Naive thymus-derived CD8-positive, alpha-beta T cell (primary cell): ENCODE data around the gene ARHGAP42. TPM values are rescaled to one million over a fixed set of nuclear protein-coding genes. Genes with fewer than 3 reads are reported as not detected.

ENCODE experiments used
- ATAC-seq, 2 donors: fragments of 150-1000 bp; cut with Tn5 transposase in 1 of 2; sonication (Bioruptor Pico), chemical (Tn5 transposase) in 1 of 2; 1 replicate in 1 of 2; 2 replicates in 1 of 2; pipeline ENCODE4 v1.10.0; 2021; ENCODE audit warnings: mild to moderate bottlenecking in 2 of 2, moderate library complexity in 2 of 2
- POLR2A ChIA-PET: fragments of 350-600 bp; sonication (Branson Sonifier 250); formaldehyde crosslinking; loops from one replicate; lab custom pipeline; 2021; ENCODE audit warnings: antibody characterized with exemption; lab: Charles Lee
- DNase-seq, 10 donors: peaks; one replicate each; pipeline versions ENCODE4 v3.0.0 to v3.0.0-alpha.2; 2020 to 2022
- H3K27ac Mint-ChIP-seq, 10 donors: one replicate each; pipeline ENCODE4 v1.8.0; 2020 to 2022; ENCODE audit warnings: mild to moderate bottlenecking in 10 of 10, mixed read lengths in 10 of 10, moderate library complexity in 4 of 10, inconsistent platforms in 1 of 10
- H3K27me3 Mint-ChIP-seq, 5 donors: one replicate each; pipeline ENCODE4 v1.8.0; 2021 to 2022; ENCODE audit warnings: mixed read lengths in 5 of 5
- H3K36me3 Mint-ChIP-seq, 3 donors: one replicate each; pipeline ENCODE4 v1.8.0; 2020 to 2022; ENCODE audit warnings: mixed read lengths in 3 of 3, mild to moderate bottlenecking in 2 of 3, inconsistent platforms in 1 of 3
- H3K4me1 Mint-ChIP-seq, 4 donors: one replicate each; pipeline ENCODE4 v1.8.0; 2021 to 2022; ENCODE audit warnings: mixed read lengths in 4 of 4
- H3K4me3 Mint-ChIP-seq, 10 donors: one replicate each; pipeline ENCODE4 v1.8.0; 2020 to 2022; ENCODE audit warnings: mild to moderate bottlenecking in 10 of 10, mixed read lengths in 10 of 10, moderate library complexity in 6 of 10, inconsistent platforms in 1 of 10
- H3K9me3 Mint-ChIP-seq, 9 donors: one replicate each; pipeline ENCODE4 v1.8.0; 2020 to 2022; ENCODE audit warnings: mixed read lengths in 9 of 9, mild to moderate bottlenecking in 3 of 9, inconsistent platforms in 1 of 9, moderate library complexity in 1 of 9
- polyA plus RNA-seq, 3 donors: library from polyadenylated mRNA; unstranded; fragments of 300-500 nt; fragmentation: Illumina TruSeq; gene quantifications; one replicate each; pipeline ENCODE4 v1.2.3, GENCODE V29; 2021
- total RNA-seq, 8 experiments: library from RNA in 2 of 8; stranded (reverse) in 2 of 8; gene quantifications; one replicate each; pipeline ENCODE4 v1.2.3 and lab custom pipeline; 2021 to 2026

The ARHGAP42 gene
- total and polyA plus RNA-seq, 5 experiments from 2014 or later, result 0.38 to 0.93 (median 0.83) TPM; not detected in 2

DNA sequence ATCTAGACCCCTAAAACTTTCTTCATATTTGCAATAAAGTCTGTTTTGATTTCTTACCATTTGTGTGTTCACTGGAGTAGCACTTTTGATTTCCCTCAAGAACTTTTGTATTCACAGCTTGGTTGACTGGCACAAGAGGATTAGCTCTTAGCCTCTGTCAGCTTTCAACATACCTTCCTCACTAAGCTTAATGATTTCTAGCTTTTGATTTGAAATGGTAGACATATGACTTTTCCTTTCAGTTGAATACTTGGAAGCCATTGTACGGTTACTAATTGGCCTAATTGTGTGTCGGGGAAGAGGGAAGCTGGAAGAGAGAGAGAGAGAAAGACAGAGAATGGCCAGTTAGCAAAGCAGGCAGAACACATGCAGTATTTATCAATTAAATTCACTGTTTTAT lies 180.5 kb downstream of the ARHGAP42 start:
- no peak overlapping the region for H3K4me3 Mint-ChIP-seq
- POLR2A ChIA-PET, result no interaction called here
- H3K36me3 Mint-ChIP-seq, result no peaks in the 10 kb centered on the region
- H3K27me3 Mint-ChIP-seq, result no peaks in the 10 kb centered on the region
- no peak for ATAC-seq
- peaks cover 0 to 7% (median 0%) of the 10 kb centered on the region in 4 donors for H3K4me1 Mint-ChIP-seq
- peaks cover 0 to 10% (median 0%) of the 10 kb centered on the region in 9 donors for H3K9me3 Mint-ChIP-seq
- DNase-seq, result no peak
- no peak overlapping the region for H3K27ac Mint-ChIP-seq

DNA sequence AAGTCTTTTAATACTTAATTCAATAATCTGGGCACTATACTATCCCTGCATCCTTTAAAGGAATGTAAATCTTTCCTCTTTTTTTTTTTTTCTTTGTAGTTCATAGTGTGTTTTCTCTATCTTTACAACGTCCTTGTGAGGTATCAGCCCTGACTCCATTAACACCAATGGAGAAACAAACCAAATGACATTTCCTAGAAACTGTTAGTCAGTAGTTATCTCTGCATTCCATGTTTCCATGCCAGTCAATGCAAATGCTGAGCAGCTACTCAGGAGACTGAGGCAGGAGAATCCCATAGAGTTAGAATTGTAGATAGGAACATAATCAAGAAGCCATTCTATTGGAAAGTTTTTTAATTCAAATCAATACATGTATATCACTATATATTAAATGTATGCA lies 182.2 kb downstream of the ARHGAP42 start:
- POLR2A ChIA-PET, result no interaction called here
- Mint-ChIP-seq H3K36me3 (no peaks in the 10 kb centered on the region), H3K9me3 (peaks cover 0 to 10% (median 0%) of the 10 kb centered on the region in 9 donors), H3K27me3 (no peaks in the 10 kb centered on the region), H3K4me1 (peaks cover 0 to 7% (median 0%) of the 10 kb centered on the region in 4 donors), H3K27ac (no peak overlapping the region), H3K4me3 (no peak overlapping the region)
- no peak for DNase-seq
- ATAC-seq, result no peak

DNA sequence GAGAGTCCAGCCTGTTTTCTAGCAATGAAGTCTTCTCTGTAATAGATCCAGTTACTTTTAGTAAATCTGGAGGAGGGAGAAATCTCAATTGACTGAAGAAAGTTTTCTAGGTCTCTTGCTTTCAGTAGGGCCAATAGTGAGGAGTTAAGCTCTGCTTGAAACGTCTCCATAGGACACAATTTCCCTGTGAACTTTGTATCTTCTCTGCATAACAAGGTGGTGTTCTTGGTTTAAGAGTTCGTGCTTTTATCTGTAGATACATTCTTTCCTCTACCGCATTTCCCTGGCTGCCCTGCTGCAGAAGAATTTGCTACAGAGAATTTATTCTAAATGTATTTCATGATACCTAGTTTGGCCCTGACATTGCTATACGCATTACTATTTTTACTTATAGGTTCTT lies 183.1 kb downstream of the ARHGAP42 start:
- DNase-seq, result no peak
- no peak overlapping the region for H3K4me3 Mint-ChIP-seq
- peaks cover 0 to 10% (median 0%) of the 10 kb centered on the region in 9 donors for H3K9me3 Mint-ChIP-seq
- peaks cover 0 to 7% (median 0%) of the 10 kb centered on the region in 4 donors for H3K4me1 Mint-ChIP-seq
- no peaks in the 10 kb centered on the region for H3K36me3 Mint-ChIP-seq
- no peak overlapping the region for H3K27ac Mint-ChIP-seq
- POLR2A ChIA-PET, result no interaction called here
- ATAC-seq, result no peak
- no peaks in the 10 kb centered on the region for H3K27me3 Mint-ChIP-seq

DNA sequence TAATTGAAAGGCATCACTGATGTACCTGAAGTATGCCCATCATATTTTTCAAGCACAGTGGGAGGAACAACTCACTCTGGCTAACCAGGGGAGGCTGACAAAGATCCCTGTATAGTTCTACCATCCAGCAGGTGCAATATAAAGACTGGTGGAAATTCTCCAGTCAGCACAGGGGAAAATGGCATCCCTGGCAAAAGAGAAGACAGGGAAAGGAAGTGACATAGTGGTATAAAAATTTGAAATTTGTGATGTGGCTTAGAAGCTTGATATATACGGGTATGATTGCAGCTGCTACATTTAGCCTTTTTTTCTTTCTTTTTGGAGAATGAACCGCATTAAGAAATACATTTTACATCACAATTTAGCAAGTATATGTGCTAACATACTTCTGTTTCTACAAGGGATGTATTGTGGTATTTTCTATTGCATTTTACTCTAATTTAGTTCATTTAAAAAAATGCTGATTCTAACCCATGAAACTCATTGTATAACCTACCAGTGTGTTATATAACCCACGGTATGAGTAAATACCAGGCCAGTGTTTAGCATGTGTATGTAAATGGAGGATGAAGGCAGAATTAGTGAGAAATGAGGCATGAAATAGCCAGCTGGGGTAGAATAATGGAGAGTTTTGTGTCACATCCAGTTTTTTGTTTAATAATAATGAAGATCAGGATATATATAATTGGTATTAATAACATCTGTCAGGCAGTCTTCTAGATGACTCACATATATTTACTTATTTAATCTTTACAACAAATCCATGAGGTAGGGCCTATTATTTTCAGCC lies 186.1 kb downstream of the ARHGAP42 start:
- Mint-ChIP-seq H3K36me3 (no peaks in the 10 kb centered on the region), H3K4me3 (no peak overlapping the region), H3K27ac (no peak overlapping the region), H3K4me1 (no peaks in the 10 kb centered on the region), H3K9me3 (peaks cover 0 to 2% (median 0%) of the 10 kb centered on the region in 9 donors), H3K27me3 (no peaks in the 10 kb centered on the region)
- DNase-seq (no peak), ATAC-seq (no peak)
- POLR2A ChIA-PET, result no interaction called here

DNA sequence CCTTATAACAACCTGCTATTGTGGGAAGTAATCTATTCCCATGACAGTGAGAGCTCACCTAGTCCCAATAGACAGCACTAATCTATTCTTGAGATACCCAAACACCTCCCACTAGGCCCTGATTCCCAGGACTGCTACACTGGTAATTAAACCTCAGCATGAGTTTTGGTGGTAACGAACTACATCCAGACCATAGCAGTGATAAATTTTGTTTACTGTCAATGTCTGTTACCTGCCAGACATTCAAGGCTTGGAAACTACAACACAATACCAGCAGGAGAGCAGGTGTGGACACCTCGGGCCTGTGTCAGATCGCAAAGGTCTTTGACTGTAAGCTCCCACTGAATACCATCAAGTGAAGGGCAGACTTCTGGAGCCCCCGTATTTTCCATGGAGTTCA lies 187.1 kb downstream of the ARHGAP42 start:
- no peak overlapping the region for H3K4me3 Mint-ChIP-seq
- POLR2A ChIA-PET, result no interaction called here
- no peak overlapping the region for H3K27ac Mint-ChIP-seq
- no peaks in the 10 kb centered on the region for H3K27me3 Mint-ChIP-seq
- H3K9me3 Mint-ChIP-seq, result peaks cover 0 to 2% (median 0%) of the 10 kb centered on the region in 9 donors
- no peaks in the 10 kb centered on the region for H3K36me3 Mint-ChIP-seq
- H3K4me1 Mint-ChIP-seq, result no peaks in the 10 kb centered on the region
- DNase-seq (no peak), ATAC-seq (no peak)

DNA sequence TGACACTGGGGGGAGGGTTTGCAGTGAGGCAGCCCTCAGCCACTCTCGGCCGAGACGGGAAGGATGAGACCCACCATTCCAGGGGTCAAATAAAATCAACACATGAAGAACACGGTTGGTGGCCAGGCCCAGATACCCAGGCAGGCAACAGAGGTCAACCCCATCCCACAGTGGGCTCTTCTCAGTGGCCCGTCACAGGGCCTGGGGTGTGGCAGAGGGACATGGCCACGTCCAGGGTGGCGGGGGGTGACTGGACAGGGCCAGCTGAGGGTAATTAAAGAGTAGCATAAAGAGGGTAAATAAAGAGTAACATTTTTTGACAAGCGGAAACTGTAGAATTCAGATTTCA lies 188.4 kb downstream of the ARHGAP42 start:
- ATAC-seq, result no peak
- no peak for DNase-seq
- no peak overlapping the region for H3K4me3 Mint-ChIP-seq
- no peaks in the 10 kb centered on the region for H3K27me3 Mint-ChIP-seq
- H3K36me3 Mint-ChIP-seq, result no peaks in the 10 kb centered on the region
- H3K27ac Mint-ChIP-seq, result no peak overlapping the region
- POLR2A ChIA-PET, result no interaction called here
- H3K9me3 Mint-ChIP-seq, result peaks cover 0 to 10% (median 0%) of the 10 kb centered on the region in 9 donors
- no peaks in the 10 kb centered on the region for H3K4me1 Mint-ChIP-seq

DNA sequence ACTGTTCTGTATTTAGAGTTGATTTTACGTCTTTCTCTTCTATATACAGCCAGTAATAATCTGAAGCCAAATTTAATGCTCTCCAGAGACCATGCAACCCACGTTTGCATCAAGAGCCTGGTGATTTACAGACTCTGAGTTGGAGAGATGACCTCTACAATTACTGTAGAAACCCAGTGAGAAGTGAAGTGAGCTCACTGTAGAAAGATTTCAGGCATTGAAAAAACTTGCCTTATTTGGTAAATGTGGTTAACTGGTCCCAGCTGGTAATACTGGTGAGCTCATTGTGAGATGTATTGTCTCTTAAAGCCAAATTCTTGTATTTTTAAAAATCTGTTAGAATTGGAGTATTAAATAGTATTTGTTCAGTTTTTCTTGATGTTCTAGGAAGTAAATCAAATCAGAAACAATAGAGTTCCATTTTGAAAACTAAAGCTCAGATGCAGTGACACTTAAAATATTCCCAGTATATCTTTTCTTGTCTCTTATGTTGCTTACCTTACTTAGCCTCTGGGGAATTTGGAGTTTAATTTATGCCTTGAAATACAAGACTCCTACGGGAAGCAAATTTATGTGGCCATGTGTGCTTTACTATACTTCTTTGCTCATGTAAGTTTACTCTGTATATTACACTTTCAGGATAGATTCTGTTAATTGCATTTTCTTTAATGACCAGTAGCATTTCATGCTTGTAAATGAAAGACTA lies 189.9 kb downstream of the ARHGAP42 start:
- ATAC-seq, result no peak
- peaks cover 0 to 19% (median 7%) of the 10 kb centered on the region in 9 donors for H3K9me3 Mint-ChIP-seq
- POLR2A ChIA-PET, result no interaction called here
- DNase-seq, result no peak
- H3K36me3 Mint-ChIP-seq, result peaks cover 0 to 4% (median 0%) of the 10 kb centered on the region in 3 donors
- no peak overlapping the region for H3K4me3 Mint-ChIP-seq
- no peak overlapping the region for H3K27ac Mint-ChIP-seq
- H3K4me1 Mint-ChIP-seq, result no peaks in the 10 kb centered on the region
- H3K27me3 Mint-ChIP-seq, result no peaks in the 10 kb centered on the region

DNA sequence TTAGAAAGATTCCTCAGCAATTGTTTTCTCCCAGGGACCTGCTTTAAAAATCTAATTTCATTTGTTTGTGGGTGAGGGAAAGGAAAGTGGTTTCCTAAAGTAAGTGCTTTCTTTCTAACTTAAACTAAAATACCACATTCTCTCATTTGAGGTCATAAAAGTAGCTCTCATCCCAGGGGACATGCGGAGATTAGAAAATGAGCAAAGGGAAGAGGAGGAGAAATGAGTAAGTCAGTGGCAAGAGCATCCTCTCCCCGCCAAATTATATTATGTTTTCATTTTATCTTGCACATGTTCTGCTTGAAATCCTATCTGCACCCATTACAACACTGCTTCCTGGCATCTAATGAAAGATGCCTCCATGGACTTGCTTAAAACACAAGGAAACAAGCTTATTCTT lies 191.4 kb downstream of the ARHGAP42 start:
- peaks cover 0 to 4% (median 0%) of the 10 kb centered on the region in 3 donors for H3K36me3 Mint-ChIP-seq
- H3K4me3 Mint-ChIP-seq, result no peak overlapping the region
- POLR2A ChIA-PET, result no interaction called here
- H3K27ac Mint-ChIP-seq, result no peak overlapping the region
- peaks cover 0 to 31% (median 7%) of the 10 kb centered on the region in 9 donors for H3K9me3 Mint-ChIP-seq
- H3K27me3 Mint-ChIP-seq, result no peaks in the 10 kb centered on the region
- no peaks in the 10 kb centered on the region for H3K4me1 Mint-ChIP-seq
- DNase-seq (no peak), ATAC-seq (no peak)

DNA sequence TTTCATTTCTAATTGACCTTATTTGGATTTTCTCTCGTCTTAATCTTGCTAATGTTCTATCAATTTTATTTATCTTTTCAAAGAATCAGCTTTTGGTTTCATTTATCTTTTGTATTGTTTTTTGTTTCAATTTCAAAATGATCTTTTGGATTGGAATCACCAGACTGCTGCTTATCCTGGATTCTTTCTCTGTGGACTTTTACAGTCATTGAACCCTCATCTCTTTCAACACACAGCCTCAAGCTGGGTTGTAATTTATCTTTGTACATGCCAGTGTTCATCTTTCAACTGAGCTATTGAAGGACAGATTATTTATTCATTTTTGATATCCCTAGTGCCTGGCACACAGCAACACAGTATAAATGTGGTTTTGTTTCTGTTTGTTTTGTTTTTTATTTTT lies 195.9 kb downstream of the ARHGAP42 start:
- peaks cover 0 to 31% (median 7%) of the 10 kb centered on the region in 9 donors for H3K9me3 Mint-ChIP-seq
- POLR2A ChIA-PET, result no interaction called here

DNA sequence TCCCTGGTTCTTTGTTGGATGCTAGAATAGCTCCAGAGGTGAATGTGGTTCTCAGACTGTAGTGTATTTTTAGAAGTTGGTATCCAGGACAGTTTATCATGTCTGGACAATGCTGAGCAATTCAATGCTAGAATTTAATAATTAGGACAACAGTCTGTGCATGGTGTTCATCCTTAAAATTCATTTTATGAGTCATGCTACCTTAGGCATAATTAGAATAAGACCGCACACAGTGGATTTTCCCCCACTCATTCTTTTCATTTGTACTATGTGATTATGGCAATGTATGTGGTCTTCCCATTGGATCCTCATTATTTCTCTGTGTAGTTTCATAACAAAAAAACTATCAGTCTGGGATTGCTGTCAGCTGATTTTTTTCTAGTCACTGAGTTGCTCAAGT lies 196.7 kb downstream of the ARHGAP42 start:
- H3K4me3 Mint-ChIP-seq, result no peak overlapping the region
- POLR2A ChIA-PET, result no interaction called here
- no peaks in the 10 kb centered on the region for H3K27me3 Mint-ChIP-seq
- ATAC-seq (no peak), DNase-seq (no peak)
- peaks cover 0 to 31% (median 7%) of the 10 kb centered on the region in 9 donors for H3K9me3 Mint-ChIP-seq
- H3K36me3 Mint-ChIP-seq, result peaks cover 0 to 4% (median 0%) of the 10 kb centered on the region in 3 donors
- no peaks in the 10 kb centered on the region for H3K4me1 Mint-ChIP-seq
- H3K27ac Mint-ChIP-seq, result no peak overlapping the region

More for the DNA sequence above, 195.9 kb downstream of the ARHGAP42 start:
- H3K4me3 Mint-ChIP-seq, result no peak overlapping the region
- H3K4me1 Mint-ChIP-seq, result no peaks in the 10 kb centered on the region
- DNase-seq (no peak), ATAC-seq (no peak)
- no peak overlapping the region for H3K27ac Mint-ChIP-seq
- H3K27me3 Mint-ChIP-seq, result no peaks in the 10 kb centered on the region
- peaks cover 0 to 4% (median 0%) of the 10 kb centered on the region in 3 donors for H3K36me3 Mint-ChIP-seq

DNA sequence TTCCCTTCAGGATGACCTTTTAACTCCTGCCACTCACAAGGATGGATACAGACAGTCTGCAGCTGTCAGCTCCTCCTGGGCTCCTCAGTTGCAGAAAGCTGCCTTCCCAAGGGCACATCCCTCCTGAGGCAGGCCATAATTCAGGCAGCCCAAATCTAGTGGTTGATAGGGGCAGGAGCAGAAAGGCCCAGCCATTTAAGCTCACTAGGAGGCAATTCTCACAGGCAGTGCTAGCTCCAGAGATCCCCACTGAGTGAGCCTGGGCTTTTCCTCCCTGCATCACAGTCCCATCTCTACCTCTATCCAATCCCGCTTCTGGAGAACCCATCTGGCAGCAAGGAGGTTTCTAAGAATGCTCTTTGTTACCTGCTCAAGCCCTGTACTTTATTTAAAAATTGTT lies 200.6 kb downstream of the ARHGAP42 start:
- Mint-ChIP-seq H3K9me3 (peaks cover 0 to 7% (median 0%) of the 10 kb centered on the region in 9 donors), H3K4me1 (no peaks in the 10 kb centered on the region), H3K36me3 (no peaks in the 10 kb centered on the region), H3K27me3 (no peaks in the 10 kb centered on the region), H3K27ac (no peak overlapping the region), H3K4me3 (no peak overlapping the region)
- ATAC-seq (no peak), DNase-seq (no peak)
- POLR2A ChIA-PET, result no interaction called here

DNA sequence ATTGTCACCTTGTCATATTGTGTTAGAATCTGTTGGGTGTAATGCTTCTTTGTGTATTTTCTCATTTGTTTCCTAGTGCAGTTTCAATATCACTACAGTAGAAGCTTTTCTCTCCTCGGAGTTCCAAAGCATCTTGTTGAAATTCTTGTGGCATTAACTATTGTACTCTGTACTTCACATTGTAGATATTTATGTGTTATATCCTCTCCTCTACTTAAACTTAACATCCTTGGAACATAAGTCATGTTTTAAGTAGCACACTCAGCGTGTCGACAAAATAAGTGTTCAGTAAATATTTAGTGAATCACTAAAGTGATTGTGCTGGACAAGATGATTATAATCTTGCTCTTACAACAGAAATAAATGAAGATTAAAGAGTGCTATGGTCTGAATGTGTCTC lies 201.7 kb downstream of the ARHGAP42 start:
- POLR2A ChIA-PET, result no interaction called here
- Mint-ChIP-seq H3K4me1 (no peaks in the 10 kb centered on the region), H3K9me3 (peaks cover 0 to 4% (median 0%) of the 10 kb centered on the region in 9 donors), H3K27ac (no peak overlapping the region), H3K4me3 (no peak overlapping the region), H3K36me3 (no peaks in the 10 kb centered on the region), H3K27me3 (no peaks in the 10 kb centered on the region)
- ATAC-seq (no peak), DNase-seq (no peak)

DNA sequence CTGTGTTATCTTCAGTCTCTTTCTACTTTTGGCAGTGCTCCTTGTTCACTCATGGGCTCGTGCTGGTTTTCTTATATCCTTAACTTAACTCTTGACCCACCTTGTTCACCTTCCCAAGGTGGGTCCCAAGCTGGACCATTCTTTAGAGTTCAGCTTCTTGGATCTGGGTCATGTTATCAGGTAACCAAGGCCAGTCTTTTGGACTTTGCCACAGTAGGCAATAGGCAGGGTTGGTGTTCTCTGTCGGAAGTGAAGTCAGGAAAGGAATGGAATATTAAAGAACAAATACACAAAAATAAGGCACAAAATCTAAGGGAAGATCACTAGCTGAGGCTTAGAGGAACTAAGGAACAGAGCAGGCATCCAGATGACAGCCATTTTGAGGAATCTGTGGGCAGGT lies 202.7 kb downstream of the ARHGAP42 start:
- POLR2A ChIA-PET, result no interaction called here
- Mint-ChIP-seq H3K4me1 (no peaks in the 10 kb centered on the region), H3K4me3 (no peak overlapping the region), H3K27me3 (no peaks in the 10 kb centered on the region), H3K27ac (no peak overlapping the region), H3K36me3 (no peaks in the 10 kb centered on the region), H3K9me3 (peaks cover 0 to 4% (median 0%) of the 10 kb centered on the region in 9 donors)
- ATAC-seq (no peak), DNase-seq (no peak)
